Central memory CD4-positive, alpha-beta T cell (primary cell): Measurements from ENCODE around the gene CHRNA7.

ENCODE experiments used
- DNase-seq: peaks from one replicate; pipeline ENCODE4 v3.0.0; 2022
- total RNA-seq, 3 experiments: gene quantifications; one replicate each; lab custom pipeline; 2026; lab: John Stamatoyannopoulos, UW

The CHRNA7 gene
- 0 reads per million in 3 experiments for total RNA-seq

GRCh38 chr15:32029862-32030781 lies at the start of gene CHRNA7:
Gene CHRNA7 (plus strand): TSS chr15:32030515. CDS start chr15:32030595, 80 bp downstream.
- DNase-seq = no peak

- DNase-seq = no peak
These were observed 44.7 kb upstream of the CHRNA7 start for GRCh38 chr15:31985607-31986006.

- DNase-seq = no peak
These were observed 37.3 kb upstream of the CHRNA7 start for GRCh38 chr15:31993062-31993461.

GRCh38 chr15:31997711-31998110 lies 32.6 kb upstream of the CHRNA7 start:
- DNase-seq = no peak

- DNase-seq = no peak
These were observed 26.8 kb upstream of the CHRNA7 start for GRCh38 chr15:32003558-32003957.

- DNase-seq = no peak
These were observed 26.1 kb upstream of the CHRNA7 start for GRCh38 chr15:32004249-32004648.

GRCh38 chr15:32007355-32007960 lies 22.9 kb upstream of the CHRNA7 start:
- DNase-seq = no peak

- no peak for DNase-seq
These were observed 15.4 kb upstream of the CHRNA7 start for GRCh38 chr15:32014953-32015352.

GRCh38 chr15:32020156-32020555 lies 10.2 kb upstream of the CHRNA7 start:
- no peak for DNase-seq

- no peak for DNase-seq
These were observed 1.4 kb upstream of the CHRNA7 start for GRCh38 chr15:32028921-32029320.

- DNase-seq = no peak
These were observed 880 bp upstream of the CHRNA7 start for GRCh38 chr15:32029409-32029861.

GRCh38 chr15:32030795-32031194 lies 480 bp downstream of the CHRNA7 start:
- DNase-seq = no peak

- DNase-seq = no peak
These were observed 3.0 kb downstream of the CHRNA7 start for GRCh38 chr15:32033186-32033890.

GRCh38 chr15:32034106-32034505 lies 3.8 kb downstream of the CHRNA7 start:
- DNase-seq = no peak

GRCh38 chr15:32035285-32035684 lies 5.0 kb downstream of the CHRNA7 start:
- DNase-seq = no peak

- no peak for DNase-seq
These were observed 6.7 kb downstream of the CHRNA7 start for GRCh38 chr15:32036971-32037370.

- DNase-seq = no peak
These were observed 11.0 kb downstream of the CHRNA7 start for GRCh38 chr15:32041294-32041693.

- no peak for DNase-seq
These were observed 12.1 kb downstream of the CHRNA7 start for GRCh38 chr15:32042269-32042972.

- DNase-seq = no peak
These were observed 23.4 kb downstream of the CHRNA7 start for GRCh38 chr15:32053719-32054118.

GRCh38 chr15:32057876-32058425 lies 27.6 kb downstream of the CHRNA7 start:
- DNase-seq = no peak

GRCh38 chr15:32060706-32061105 lies 30.4 kb downstream of the CHRNA7 start:
- no peak for DNase-seq

- DNase-seq = no peak
These were observed 36.8 kb downstream of the CHRNA7 start for GRCh38 chr15:32067115-32067514.
